ENCODE results near the gene ASMTL. TPM values are rescaled to one million over a fixed set of nuclear protein-coding genes. Genes with fewer than 3 reads are reported as not detected.

Gene ASMTL
- total RNA-seq, 2 donors from 2014 or later, result 43.1 to 44.2 TPM

- no peaks in the 10 kb centered on the region for H3K4me1 ChIP-seq (replicated peaks)
- no peak overlapping the region for H3K4me3 ChIP-seq
- peaks cover 0 to 5% of the 10 kb centered on the region in 2 donors for H3K36me3 ChIP-seq
- H3K27ac ChIP-seq, result no peak overlapping the region
- no peak for DNase-seq (ENCODE audit: low spot score)
- 89% methylated on average over 11 of the region's 11 CpGs for WGBS
- H3K9me3 ChIP-seq, result no peaks in the 10 kb centered on the region
- no peaks in the 10 kb centered on the region for H3K27me3 ChIP-seq (replicated peaks; ENCODE audit: insufficient read depth)
- intact Hi-C loops (cut with DNase I), result no loop called here
- TF ChIP-seq CTCF (IDR thresholded peaks at IDR 0.05) (no peak), POLR2AphosphoS5 (IDR thresholded peaks at IDR 0.05) (no peak), POLR2A (IDR thresholded peaks at IDR 0.05) (no peak)
These were observed 98.4 kb downstream of the ASMTL start for GRCh38 chrX:1354036-1355019.

Other genes with a start within 250 kb of the ASMTL start
- gene CRLF2, start 240.3 kb downstream of the ASMTL start, total RNA-seq, result not detected
- gene CSF2RA, start 184.1 kb downstream of the ASMTL start, total RNA-seq, result 1 to 10 TPM; 4.0 to 5.4 TPM
- gene IL3RA, start 116.1 kb downstream of the ASMTL start, total RNA-seq, result 1 to 10 TPM; 3.3 to 7.2 TPM
- 100 to 1,000 TPM; 252 to 358 TPM for gene SLC25A6, start 60.8 kb downstream of the ASMTL start, total RNA-seq
- gene P2RY8, start 84.3 kb upstream of the ASMTL start, total RNA-seq, result 1 to 10 TPM in 1 of 2 donors, under 1 TPM in 1; 0.59 to 1.8 TPM
- gene AKAP17A, start 138.7 kb upstream of the ASMTL start, total RNA-seq, result 10 to 100 TPM; 45.5 to 97.7 TPM
- gene ASMT, start 162.2 kb upstream of the ASMTL start, total RNA-seq, result 1 to 10 TPM in 1 of 2 donors, not detected in 1; 1.0 TPM

Data from prostate gland (tissue), 2 donors.